Ovary (tissue), 3 donors: ENCODE measurements around the gene ADAMTS12.

ENCODE experiments used
- EP300 ChIP-seq: sonication (generic); formaldehyde crosslinking; IDR thresholded peaks from one replicate; pipeline ENCODE4 v1.6.1; 2017; ENCODE audit warnings: antibody characterized with exemption
- POLR2A ChIP-seq: fragments of 450-650 bp; IDR thresholded peaks from one replicate; pipeline ENCODE4 v1.6.1; 2017; ENCODE audit warnings: antibody characterized with exemption, mild to moderate bottlenecking, moderate library complexity
- TF ChIP-seq, protein P1 (sequence below), 3 donors: fragments of 450-650 bp in 2 of 3; fragments of 200-600 bp in 1 of 3; IDR thresholded peaks; one replicate each; pipeline versions ENCODE4 v1.5.1 to v1.8.0; 2016 to 2022; ENCODE audit warnings: antibody characterized with exemption in 3 of 3, mild to moderate bottlenecking in 1 of 3
- donor health status: DM: no; HTN: no; CAD: no.

DNA sequence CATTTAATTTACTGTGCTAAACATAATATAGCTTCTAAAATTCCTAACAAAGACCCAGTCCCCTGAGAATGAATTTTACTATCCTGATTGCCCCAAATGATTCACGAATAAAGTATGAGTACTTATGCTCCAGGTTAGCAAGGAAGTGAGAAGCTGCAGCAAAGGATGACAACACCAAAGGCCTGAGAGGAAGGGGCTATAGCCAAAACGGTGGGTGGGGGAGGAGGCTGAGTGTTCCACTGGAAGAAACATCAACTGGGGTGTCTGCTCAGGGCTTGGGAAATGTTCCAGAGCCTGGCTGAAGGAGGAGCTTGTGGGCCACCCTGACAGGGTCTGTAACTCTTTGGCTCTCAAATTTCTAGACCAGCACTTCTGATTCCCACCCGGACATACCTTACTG, 157.3 kb downstream of the ADAMTS12 start:
- TF ChIP-seq, protein P1, sequence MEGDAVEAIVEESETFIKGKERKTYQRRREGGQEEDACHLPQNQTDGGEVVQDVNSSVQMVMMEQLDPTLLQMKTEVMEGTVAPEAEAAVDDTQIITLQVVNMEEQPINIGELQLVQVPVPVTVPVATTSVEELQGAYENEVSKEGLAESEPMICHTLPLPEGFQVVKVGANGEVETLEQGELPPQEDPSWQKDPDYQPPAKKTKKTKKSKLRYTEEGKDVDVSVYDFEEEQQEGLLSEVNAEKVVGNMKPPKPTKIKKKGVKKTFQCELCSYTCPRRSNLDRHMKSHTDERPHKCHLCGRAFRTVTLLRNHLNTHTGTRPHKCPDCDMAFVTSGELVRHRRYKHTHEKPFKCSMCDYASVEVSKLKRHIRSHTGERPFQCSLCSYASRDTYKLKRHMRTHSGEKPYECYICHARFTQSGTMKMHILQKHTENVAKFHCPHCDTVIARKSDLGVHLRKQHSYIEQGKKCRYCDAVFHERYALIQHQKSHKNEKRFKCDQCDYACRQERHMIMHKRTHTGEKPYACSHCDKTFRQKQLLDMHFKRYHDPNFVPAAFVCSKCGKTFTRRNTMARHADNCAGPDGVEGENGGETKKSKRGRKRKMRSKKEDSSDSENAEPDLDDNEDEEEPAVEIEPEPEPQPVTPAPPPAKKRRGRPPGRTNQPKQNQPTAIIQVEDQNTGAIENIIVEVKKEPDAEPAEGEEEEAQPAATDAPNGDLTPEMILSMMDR (IDR thresholded peaks at IDR 0.05): no peak
- TF ChIP-seq POLR2A (no peak), EP300 (no peak)
